Stomach (tissue), 9 donors: Measurements from ENCODE around the gene AKAP6. TPM values are rescaled to one million over a fixed set of nuclear protein-coding genes. Genes with fewer than 3 reads are reported as not detected.

Source experiments
- DNase-seq, 2 donors: peaks; one replicate each; pipeline versions ENCODE4 v3.0.0 to v3.0.0-alpha.2; 2013 to 2019
- H3K27ac ChIP-seq, 5 donors: fragments of 200-600 bp in 4 of 5; sonication (generic) in 4 of 5; one replicate each; pipeline ENCODE4 v1.5.1; 2013 to 2019; ENCODE audit warnings: mild to moderate bottlenecking in 1 of 5, moderate library complexity in 1 of 5
- H3K27me3 ChIP-seq, 3 donors: fragments of 200-600 bp; sonication (generic); one replicate each; pipeline ENCODE4 v1.5.1; 2017 to 2019; ENCODE audit warnings: mixed run types in 1 of 3
- H3K36me3 ChIP-seq, 4 donors: fragments of 200-600 bp; sonication (generic); 1 replicate in 3 of 4; 2 replicates in 1 of 4; pipeline ENCODE4 v1.5.1; 2016 to 2019
- H3K4me1 ChIP-seq, 4 donors: fragments of 200-600 bp; sonication (generic); one replicate each; pipeline ENCODE4 v1.5.1; 2016 to 2019
- H3K4me3 ChIP-seq, 4 donors: fragments of 200-600 bp; sonication (generic) in 3 of 4; one replicate each; pipeline ENCODE4 v1.5.1; 2016 to 2019; ENCODE audit warnings: mild to moderate bottlenecking in 1 of 4
- H3K9me3 ChIP-seq, 4 donors: fragments of 200-600 bp; sonication (generic); one replicate each; pipeline ENCODE4 v1.5.1; 2016 to 2019
- CTCF ChIP-seq, 7 experiments: fragments of 450-650 bp in 4 of 7; fragments of 200-600 bp in 3 of 7; sonication (generic) in 3 of 7; IDR thresholded peaks; one replicate each; pipeline ENCODE4 v1.5.1; 2016 to 2019; ENCODE audit warnings: antibody characterized with exemption in 7 of 7, control low read depth in 2 of 7, mild to moderate bottlenecking in 1 of 7
- EP300 ChIP-seq: sonication (generic); formaldehyde crosslinking; IDR thresholded peaks from one replicate; pipeline ENCODE4 v1.6.1; 2017; ENCODE audit warnings: antibody characterized with exemption
- POLR2A ChIP-seq, 4 donors: fragments of 450-650 bp; IDR thresholded peaks; one replicate each; pipeline ENCODE4 v1.6.1; 2016; ENCODE audit warnings: antibody characterized with exemption in 4 of 4, control low read depth in 2 of 4, mild to moderate bottlenecking in 1 of 4, moderate library complexity in 1 of 4
- POLR2AphosphoS5 ChIP-seq, 3 donors: sonication (generic); formaldehyde crosslinking; IDR thresholded peaks; one replicate each; pipeline ENCODE4 v1.6.1; 2016; ENCODE audit warnings: antibody characterized with exemption in 3 of 3
- WGBS, 5 donors: extraction: QIAGEN DNeasy Blood & Tissue Kit in 3 of 5; methylation state at CpG; one replicate each; pipeline versions ENCODE4 v1.1.5 to v1.1.7; 2013 to 2018; 5-methylcytosine and 5-hydroxymethylcytosine counted together
- intact Hi-C: fragments of 100-400 bp; cut with DNase I; formaldehyde crosslinking; loops from one replicate; pipeline ENCODE4 v1.15.1; 2023; ENCODE audit warnings: low total_unique reads
- polyA plus RNA-seq, 3 donors: library from polyadenylated mRNA; stranded (reverse); fragments of 200-250 nt; gene quantifications; one replicate each; pipeline ENCODE4 v1.2.3, GENCODE V29; 2013
- total RNA-seq, 5 donors: library from RNA; depleted of rRNA; stranded (reverse); fragments of >200 nt; gene quantifications; one replicate each; pipeline versions ENCODE4 v1.1.0 to v1.2.3, GENCODE V29; 2014 to 2016
- donor health status: healthy with polysubstance abuse.
- donor health status: Bipolar disorder and iron deficiency.
- donor health status: healthy.

The AKAP6 gene
- total and polyA plus RNA-seq, 8 donors: 0.15 to 132 (median 3.3) TPM

DNA sequence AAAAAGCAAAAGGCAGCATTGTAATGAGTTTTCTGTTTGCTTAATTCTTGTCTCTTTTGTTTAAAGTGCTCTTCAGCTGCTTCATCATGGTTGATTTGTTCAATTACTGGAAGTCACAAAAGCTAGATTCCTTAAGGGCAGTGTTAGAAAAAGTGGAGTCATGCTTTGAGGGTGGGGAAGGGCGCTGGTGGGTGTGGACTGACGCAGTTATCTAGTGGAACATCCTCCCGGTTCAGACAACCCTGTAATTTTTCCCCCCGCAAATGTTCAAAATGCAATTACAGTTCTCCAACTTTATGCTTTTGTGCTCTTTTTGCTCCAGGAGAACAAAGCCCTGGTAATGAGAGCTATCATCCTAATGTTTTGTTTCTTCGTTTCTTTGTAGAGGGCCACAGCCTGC, 2.1 kb downstream of the AKAP6 start:
- Histone ChIP-seq H3K4me1 (no peaks in the 10 kb centered on the region), H3K4me3 (no peak overlapping the region), H3K27ac (no peak overlapping the region), H3K27me3 (no peaks in the 10 kb centered on the region), H3K36me3 (no peaks in the 10 kb centered on the region), H3K9me3 (peaks cover 0 to 3% (median 0%) of the 10 kb centered on the region in 4 donors)
- 67 to 81% (median 78%) methylated on average over 5 of the region's 5 CpGs for WGBS, 5 donors
- TF ChIP-seq POLR2AphosphoS5 (IDR thresholded peaks at IDR 0.05) (no peak), CTCF (IDR thresholded peaks at IDR 0.05) (no peak), POLR2A (IDR thresholded peaks at IDR 0.05) (no peak), EP300 (no peak)
- DNase-seq: no peak
- intact Hi-C loops: no loop called here

GRCh38 chr14:32332415-32333316, 3.6 kb downstream of the AKAP6 start:
- intact Hi-C loops: no loop called here
- H3K9me3 ChIP-seq: no peaks in the 10 kb centered on the region
- TF ChIP-seq EP300 (no peak), CTCF (IDR thresholded peaks at IDR 0.05) (no peak), POLR2AphosphoS5 (IDR thresholded peaks at IDR 0.05) (no peak)
- H3K36me3 ChIP-seq: no peaks in the 10 kb centered on the region
- DNase-seq: no peak
- H3K27ac ChIP-seq: no peak overlapping the region
- WGBS, 5 donors: 61 to 76% (median 66%) methylated on average over 2 of the region's 2 CpGs
- H3K4me1 ChIP-seq: no peaks in the 10 kb centered on the region
- H3K4me3 ChIP-seq: no peak overlapping the region
- H3K27me3 ChIP-seq: no peaks in the 10 kb centered on the region

DNA sequence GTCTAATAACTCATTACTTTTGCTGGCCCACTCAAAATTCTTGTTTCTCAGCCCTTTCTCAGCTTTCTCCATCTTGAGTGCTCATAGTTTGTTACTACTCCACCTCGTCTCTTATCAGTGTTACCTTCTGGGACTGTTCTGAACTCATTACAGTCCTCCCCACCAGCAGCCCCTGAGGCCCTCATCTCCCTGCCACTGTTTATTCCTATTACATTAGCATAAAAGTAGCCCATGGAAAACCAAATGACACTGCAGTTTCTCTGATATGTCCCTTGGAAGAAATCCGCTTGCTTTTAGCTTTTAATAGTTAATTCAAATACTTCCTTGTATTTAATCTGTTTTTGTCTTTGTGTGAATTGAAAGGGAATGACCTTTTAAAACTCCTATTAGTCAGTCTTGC, 7.6 kb downstream of the AKAP6 start:
- intact Hi-C loops: no loop called here
- H3K4me3 ChIP-seq: no peak overlapping the region
- H3K27me3 ChIP-seq: no peaks in the 10 kb centered on the region
- H3K9me3 ChIP-seq: no peaks in the 10 kb centered on the region
- TF ChIP-seq POLR2A (IDR thresholded peaks at IDR 0.05) (no peak), POLR2AphosphoS5 (IDR thresholded peaks at IDR 0.05) (no peak), CTCF (IDR thresholded peaks at IDR 0.05) (no peak), EP300 (no peak)
- H3K27ac ChIP-seq: no peak overlapping the region
- 50 to 78% (median 61%) methylated on average over 2 of the region's 2 CpGs for WGBS, 5 donors
- DNase-seq: no peak
- no peaks in the 10 kb centered on the region for H3K4me1 ChIP-seq
- H3K36me3 ChIP-seq: no peaks in the 10 kb centered on the region

DNA sequence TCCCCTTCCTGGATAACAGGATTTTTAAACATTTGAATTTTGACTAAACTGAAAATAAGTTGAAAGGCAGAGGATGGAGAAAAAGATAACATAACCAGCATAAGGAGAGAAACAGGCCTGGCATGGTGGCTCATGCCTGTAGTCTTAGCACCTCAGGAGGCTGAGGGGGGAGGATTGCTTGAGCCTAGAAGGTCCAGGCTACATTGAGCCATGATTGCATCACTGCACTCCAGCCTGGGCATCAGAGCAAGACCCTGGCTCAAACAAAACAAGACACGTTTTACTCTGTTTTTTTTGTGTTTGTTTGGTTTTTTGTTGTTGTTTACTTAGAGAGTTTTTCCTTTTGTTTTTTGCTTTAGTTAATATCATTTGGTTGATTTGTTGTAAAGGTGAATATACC, 8.7 kb downstream of the AKAP6 start:
- no peaks in the 10 kb centered on the region for H3K9me3 ChIP-seq
- TF ChIP-seq POLR2A (IDR thresholded peaks at IDR 0.05) (no peak), POLR2AphosphoS5 (IDR thresholded peaks at IDR 0.05) (no peak), EP300 (no peak), CTCF (IDR thresholded peaks at IDR 0.05) (no peak)
- no peak for DNase-seq
- H3K4me1 ChIP-seq: no peaks in the 10 kb centered on the region
- no peak overlapping the region for H3K27ac ChIP-seq
- H3K36me3 ChIP-seq: no peaks in the 10 kb centered on the region
- intact Hi-C loops: no loop called here
- H3K4me3 ChIP-seq: no peak overlapping the region
- no peaks in the 10 kb centered on the region for H3K27me3 ChIP-seq
- 64 to 82% (median 78%) methylated on average over 1 of the region's 1 CpG for WGBS, 5 donors
